Measurements from ENCODE around the gene MRPS23.

MRPS23 gene

GRCh38 chr17:57794841-57795240, 55.0 kb downstream of the MRPS23 start:
- no peak for DNase-seq (ENCODE audit: low read depth)

- no peak for DNase-seq (ENCODE audit: low read depth)
These were observed 61.1 kb downstream of the MRPS23 start for GRCh38 chr17:57788725-57789124.

GRCh38 chr17:57785022-57785421, 64.8 kb downstream of the MRPS23 start:
- no peak for DNase-seq (ENCODE audit: low read depth)
